HCT116 (cell line): ENCODE data around the gene PRPF8. TPM values are rescaled to one million over a fixed set of nuclear protein-coding genes. Genes with fewer than 3 reads are reported as not detected.

ENCODE experiments used
- ATAC-seq: fragments of 200-7000 bp; cut with Tn5 transposase; 2 replicates; pipeline ENCODE4 v1.9.1; 2020; ENCODE audit warnings: mild to moderate bottlenecking, moderate library complexity
- BruUV-seq: library from RNA; stranded (reverse); fragments of 400-500 nt; replicated peaks from 2 replicates; lab custom pipeline; 2021; lab: Mats Ljungman, UMichigan
- CTCF ChIA-PET: fragments of 300-600 bp; sonication (Branson Sonifier 250); formaldehyde crosslinking; loops from one replicate; lab custom pipeline; 2021; ENCODE audit warnings: antibody characterized with exemption; lab: Charles Lee
- POLR2A ChIA-PET: fragments of 300-600, 350-600 bp; sonication (Branson Sonifier 250); formaldehyde crosslinking; loops from one replicate; lab custom pipeline; 2021; ENCODE audit warnings: antibody characterized with exemption; lab: Charles Lee
- RAD21 ChIA-PET, 2 experiments: fragments of 300-600 bp; sonication (Branson Sonifier 250); formaldehyde crosslinking; loops; one replicate each; lab custom pipeline; 2023; ENCODE audit warnings: low total read pairs in 2 of 2; ENCODE audit not compliant: uncharacterized antibody in 2 of 2, unreplicated experiment in 2 of 2, low non-redundant PET in 1 of 2; lab: Charles Lee
- DNase-seq: peaks from one replicate; pipeline ENCODE4 v3.0.0-alpha.2; 2010; ENCODE audit warnings: low read depth, low spot score
- H2AFZ ChIP-seq: fragments of 200-600 bp; shearing (Covaris generic), sonication (generic); 2 replicates; pipeline ENCODE4 v1.6.1; 2017; ENCODE audit warnings: low read depth, mixed run types, mixed read lengths, antibody characterized with exemption, low read length; ENCODE audit not compliant: poor library complexity, severe bottlenecking
- H3K27ac ChIP-seq: 2 replicates; pipeline ENCODE4 v1.5.1; 2012; ENCODE audit warnings: low read depth, low read length
- H3K27me3 ChIP-seq: fragments of 200-600 bp; sonication (generic); 2 replicates; pipeline ENCODE4 v1.6.1; 2016; ENCODE audit warnings: mixed run types, low read length, mixed read lengths; ENCODE audit not compliant: insufficient read depth
- H3K36me3 ChIP-seq, 2 experiments: fragments of 200-500 bp in 1 of 2; fragments of 200-600 bp in 1 of 2; sonication (Bioruptor generic) in 1 of 2; sonication (generic) in 1 of 2; 2 replicates each; pipeline versions ENCODE4 v1.5.1 to v1.6.1; 2014 to 2016; ENCODE audit warnings: low read length in 2 of 2, inconsistent platforms in 1 of 2, mixed read lengths in 1 of 2, mixed run types in 1 of 2; ENCODE audit not compliant: insufficient read depth in 2 of 2, control insufficient read depth in 1 of 2
- H3K4me1 ChIP-seq, 2 experiments: fragments of 200-600 bp in 1 of 2; sonication (generic) in 1 of 2; 2 replicates each; pipeline versions ENCODE4 v1.5.1 to v1.6.1; 2012 to 2017; ENCODE audit warnings: low read length in 2 of 2, inconsistent platforms in 1 of 2, mild to moderate bottlenecking in 1 of 2, mixed read lengths in 1 of 2, mixed run types in 1 of 2, moderate library complexity in 1 of 2; ENCODE audit not compliant: insufficient read depth in 2 of 2, control insufficient read depth in 1 of 2
- H3K4me2 ChIP-seq: fragments of 200-600 bp; sonication (generic); 2 replicates; pipeline ENCODE4 v1.6.1; 2017; ENCODE audit warnings: mixed run types, low read length, mixed read lengths
- H3K4me3 ChIP-seq, 2 experiments: fragments of 200-600 bp in 1 of 2; sonication (generic) in 1 of 2; replicated peaks in 1 of 2; 2 replicates each; pipeline ENCODE4 v1.5.1; 2011 to 2016; ENCODE audit warnings: low read length in 2 of 2, control low read depth in 1 of 2, low read depth in 1 of 2, mild to moderate bottlenecking in 1 of 2, mixed read lengths in 1 of 2, mixed run types in 1 of 2
- H3K79me2 ChIP-seq: fragments of 200-600 bp; sonication (generic); 2 replicates; pipeline ENCODE4 v1.6.1; 2017; ENCODE audit warnings: mild to moderate bottlenecking, mixed run types, low read length, moderate library complexity, mixed read lengths; ENCODE audit not compliant: insufficient read depth
- H3K9ac ChIP-seq: fragments of 200-600 bp; sonication (generic); 2 replicates; pipeline ENCODE4 v1.6.1; 2016; ENCODE audit warnings: low read length, mixed read lengths
- H3K9me2 ChIP-seq: fragments of 200-600 bp; sonication (generic), shearing (Covaris generic); 2 replicates; pipeline ENCODE4 v1.6.1; 2017; ENCODE audit warnings: mixed run types, mild to moderate bottlenecking, moderate library complexity; ENCODE audit not compliant: insufficient read depth
- H3K9me3 ChIP-seq, 2 experiments: fragments of 200-500 bp in 1 of 2; fragments of 200-600 bp in 1 of 2; sonication (Bioruptor generic) in 1 of 2; sonication (generic) in 1 of 2; 2 replicates each; pipeline ENCODE4 v1.6.1; 2014 to 2017; ENCODE audit warnings: low read length in 2 of 2, mixed read lengths in 2 of 2, inconsistent platforms in 1 of 2, low read depth in 1 of 2, mild to moderate bottlenecking in 1 of 2, mixed run types in 1 of 2, moderate library complexity in 1 of 2; ENCODE audit not compliant: control insufficient read depth in 1 of 2, insufficient read depth in 1 of 2
- H4K20me1 ChIP-seq: fragments of 200-600 bp; sonication (generic), shearing (Covaris generic); 2 replicates; pipeline ENCODE4 v1.6.1; 2017; ENCODE audit warnings: mixed run types, mild to moderate bottlenecking, moderate library complexity; ENCODE audit not compliant: insufficient read depth
- CEBPB ChIP-seq: IDR thresholded peaks from 2 replicates; pipeline ENCODE4 v1.6.1; 2012; ENCODE audit warnings: low read depth
- EZH2phosphoT487 ChIP-seq: fragments of 200-600 bp; IDR thresholded peaks from 2 replicates; pipeline ENCODE4 v1.6.1; 2018; ENCODE audit warnings: antibody characterized with exemption, borderline replicate concordance
- JUND ChIP-seq: IDR thresholded peaks from 2 replicates; pipeline ENCODE4 v1.6.1; 2012
- POLR2AphosphoS5 ChIP-seq: IDR thresholded peaks from 2 replicates; pipeline ENCODE4 v1.6.1; 2011; ENCODE audit warnings: mild to moderate bottlenecking, low read depth, low read length, moderate library complexity
- SIN3A ChIP-seq: IDR thresholded peaks from 2 replicates; pipeline ENCODE4 v1.6.1; 2012; ENCODE audit warnings: low read depth
- ZFX ChIP-seq: fragments of 450-650 bp; IDR thresholded peaks from 2 replicates; pipeline ENCODE4 v1.6.1; 2017
- ZNF274 ChIP-seq: fragments of 200-500 bp; sonication (Bioruptor generic); IDR thresholded peaks from 2 replicates; pipeline ENCODE4 v1.6.1; 2014; ENCODE audit warnings: mild to moderate bottlenecking, low read depth, low read length, inconsistent platforms
- intact Hi-C: fragments of 100-400 bp; cut with micrococcal nuclease; formaldehyde crosslinking; loops from 2 replicates; pipeline ENCODE4 v1.10.0; 2022
- total RNA-seq: library from RNA; stranded (reverse); gene quantifications from one replicate; pipeline ENCODE4 v1.2.1, GENCODE V29; 2021; ENCODE audit not compliant: unreplicated experiment
- TF ChIP-seq, protein P1 (sequence below), 3 experiments: fragments of 200-600 bp in 1 of 3; sonication (generic) in 1 of 3; IDR thresholded peaks in 2 of 3; conservative IDR thresholded peaks in 1 of 3; 2 replicates each; pipeline ENCODE4 v1.5.1; 2012 to 2017; ENCODE audit warnings: low read depth in 2 of 3, low read length in 2 of 3, antibody characterized with exemption in 1 of 3, borderline replicate concordance in 1 of 3, control low read depth in 1 of 3, mild to moderate bottlenecking in 1 of 3, mixed read lengths in 1 of 3, mixed run types in 1 of 3, moderate library complexity in 1 of 3; ENCODE audit not compliant: insufficient read depth in 1 of 3
- TF ChIP-seq, protein P2 (sequence below): IDR thresholded peaks from 2 replicates; pipeline ENCODE4 v1.6.1; 2012; ENCODE audit warnings: low read depth
- TF ChIP-seq, protein P3 (sequence below): IDR thresholded peaks from 2 replicates; pipeline ENCODE4 v1.6.1; 2011; ENCODE audit warnings: mild to moderate bottlenecking, low read length, moderate library complexity; ENCODE audit not compliant: insufficient replicate concordance; ENCODE audit errors: extremely low read depth
- TF ChIP-seq, protein P4 (sequence below): IDR thresholded peaks from 2 replicates; pipeline ENCODE4 v1.6.1; 2012

PRPF8 gene
- total RNA-seq, 1 experiment from 2014 or later: 386 TPM

DNA sequence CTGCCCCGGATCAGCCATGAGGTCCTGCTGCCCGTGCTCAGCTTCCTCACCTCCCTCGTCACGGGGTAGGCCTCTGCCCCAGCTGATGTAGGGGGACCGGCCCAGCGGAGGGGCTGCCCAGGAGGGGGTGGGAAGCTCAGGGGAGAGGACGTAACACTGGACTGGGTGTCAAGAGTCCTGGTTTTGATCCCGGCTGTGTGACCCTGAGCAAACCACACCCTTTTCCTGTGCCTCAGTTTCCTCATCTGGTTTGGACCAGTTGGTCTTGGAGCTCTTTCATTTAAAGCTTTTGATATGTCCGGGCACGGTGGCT lies 46.5 kb upstream of the PRPF8 start:
- no peaks in the 10 kb centered on the region for H3K9me3 ChIP-seq
- no peak overlapping the region for H3K4me3 ChIP-seq
- H3K4me1 ChIP-seq: peaks cover 0 to 11% of the 10 kb centered on the region in 2 experiments; a peak in 2 of 4 replicates
- DNase-seq (no peak), ATAC-seq (no peak)
- ChIA-PET CTCF (no interaction called here), RAD21 (no interaction called here), POLR2A (no interaction called here)
- intact Hi-C loops: no loop called here
- H3K9ac ChIP-seq: peak overlapping the region; percentile 16; the same call in 1 of the 2 replicates
- no peaks in the 10 kb centered on the region for H3K27me3 ChIP-seq
- no peaks in the 10 kb centered on the region for H4K20me1 ChIP-seq
- no peaks in the 10 kb centered on the region for H3K36me3 ChIP-seq
- H3K27ac ChIP-seq: peak overlapping the region; percentile 26; the same call in 1 of the 2 replicates
- BruUV-seq: no TSS peak
- H3K79me2 ChIP-seq: no peaks in the 10 kb centered on the region; the same call in 1 of the 2 replicates
- no peak for TF ChIP-seq ZNF274
- no peak for TF ChIP-seq SIN3A
- TF ChIP-seq CEBPB: no peak
- TF ChIP-seq, protein P1, sequence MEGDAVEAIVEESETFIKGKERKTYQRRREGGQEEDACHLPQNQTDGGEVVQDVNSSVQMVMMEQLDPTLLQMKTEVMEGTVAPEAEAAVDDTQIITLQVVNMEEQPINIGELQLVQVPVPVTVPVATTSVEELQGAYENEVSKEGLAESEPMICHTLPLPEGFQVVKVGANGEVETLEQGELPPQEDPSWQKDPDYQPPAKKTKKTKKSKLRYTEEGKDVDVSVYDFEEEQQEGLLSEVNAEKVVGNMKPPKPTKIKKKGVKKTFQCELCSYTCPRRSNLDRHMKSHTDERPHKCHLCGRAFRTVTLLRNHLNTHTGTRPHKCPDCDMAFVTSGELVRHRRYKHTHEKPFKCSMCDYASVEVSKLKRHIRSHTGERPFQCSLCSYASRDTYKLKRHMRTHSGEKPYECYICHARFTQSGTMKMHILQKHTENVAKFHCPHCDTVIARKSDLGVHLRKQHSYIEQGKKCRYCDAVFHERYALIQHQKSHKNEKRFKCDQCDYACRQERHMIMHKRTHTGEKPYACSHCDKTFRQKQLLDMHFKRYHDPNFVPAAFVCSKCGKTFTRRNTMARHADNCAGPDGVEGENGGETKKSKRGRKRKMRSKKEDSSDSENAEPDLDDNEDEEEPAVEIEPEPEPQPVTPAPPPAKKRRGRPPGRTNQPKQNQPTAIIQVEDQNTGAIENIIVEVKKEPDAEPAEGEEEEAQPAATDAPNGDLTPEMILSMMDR (IDR thresholded peaks at IDR 0.05 in 2 of 3, conservative IDR thresholded peaks at IDR 0.05 in 1 of 3; ENCODE audit: borderline replicate concordance in 1 of 3, insufficient read depth in 1 of 3, low read depth in 2 of 3, low read length in 2 of 3): no peak
- no peak for TF ChIP-seq ZFX
- no peak for TF ChIP-seq JUND
- TF ChIP-seq, protein P2, sequence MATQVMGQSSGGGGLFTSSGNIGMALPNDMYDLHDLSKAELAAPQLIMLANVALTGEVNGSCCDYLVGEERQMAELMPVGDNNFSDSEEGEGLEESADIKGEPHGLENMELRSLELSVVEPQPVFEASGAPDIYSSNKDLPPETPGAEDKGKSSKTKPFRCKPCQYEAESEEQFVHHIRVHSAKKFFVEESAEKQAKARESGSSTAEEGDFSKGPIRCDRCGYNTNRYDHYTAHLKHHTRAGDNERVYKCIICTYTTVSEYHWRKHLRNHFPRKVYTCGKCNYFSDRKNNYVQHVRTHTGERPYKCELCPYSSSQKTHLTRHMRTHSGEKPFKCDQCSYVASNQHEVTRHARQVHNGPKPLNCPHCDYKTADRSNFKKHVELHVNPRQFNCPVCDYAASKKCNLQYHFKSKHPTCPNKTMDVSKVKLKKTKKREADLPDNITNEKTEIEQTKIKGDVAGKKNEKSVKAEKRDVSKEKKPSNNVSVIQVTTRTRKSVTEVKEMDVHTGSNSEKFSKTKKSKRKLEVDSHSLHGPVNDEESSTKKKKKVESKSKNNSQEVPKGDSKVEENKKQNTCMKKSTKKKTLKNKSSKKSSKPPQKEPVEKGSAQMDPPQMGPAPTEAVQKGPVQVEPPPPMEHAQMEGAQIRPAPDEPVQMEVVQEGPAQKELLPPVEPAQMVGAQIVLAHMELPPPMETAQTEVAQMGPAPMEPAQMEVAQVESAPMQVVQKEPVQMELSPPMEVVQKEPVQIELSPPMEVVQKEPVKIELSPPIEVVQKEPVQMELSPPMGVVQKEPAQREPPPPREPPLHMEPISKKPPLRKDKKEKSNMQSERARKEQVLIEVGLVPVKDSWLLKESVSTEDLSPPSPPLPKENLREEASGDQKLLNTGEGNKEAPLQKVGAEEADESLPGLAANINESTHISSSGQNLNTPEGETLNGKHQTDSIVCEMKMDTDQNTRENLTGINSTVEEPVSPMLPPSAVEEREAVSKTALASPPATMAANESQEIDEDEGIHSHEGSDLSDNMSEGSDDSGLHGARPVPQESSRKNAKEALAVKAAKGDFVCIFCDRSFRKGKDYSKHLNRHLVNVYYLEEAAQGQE: no peak
- TF ChIP-seq, protein P3, sequence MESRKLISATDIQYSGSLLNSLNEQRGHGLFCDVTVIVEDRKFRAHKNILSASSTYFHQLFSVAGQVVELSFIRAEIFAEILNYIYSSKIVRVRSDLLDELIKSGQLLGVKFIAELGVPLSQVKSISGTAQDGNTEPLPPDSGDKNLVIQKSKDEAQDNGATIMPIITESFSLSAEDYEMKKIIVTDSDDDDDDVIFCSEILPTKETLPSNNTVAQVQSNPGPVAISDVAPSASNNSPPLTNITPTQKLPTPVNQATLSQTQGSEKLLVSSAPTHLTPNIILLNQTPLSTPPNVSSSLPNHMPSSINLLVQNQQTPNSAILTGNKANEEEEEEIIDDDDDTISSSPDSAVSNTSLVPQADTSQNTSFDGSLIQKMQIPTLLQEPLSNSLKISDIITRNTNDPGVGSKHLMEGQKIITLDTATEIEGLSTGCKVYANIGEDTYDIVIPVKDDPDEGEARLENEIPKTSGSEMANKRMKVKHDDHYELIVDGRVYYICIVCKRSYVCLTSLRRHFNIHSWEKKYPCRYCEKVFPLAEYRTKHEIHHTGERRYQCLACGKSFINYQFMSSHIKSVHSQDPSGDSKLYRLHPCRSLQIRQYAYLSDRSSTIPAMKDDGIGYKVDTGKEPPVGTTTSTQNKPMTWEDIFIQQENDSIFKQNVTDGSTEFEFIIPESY: no peak
- TF ChIP-seq EZH2phosphoT487: no peak
- TF ChIP-seq, protein P4, sequence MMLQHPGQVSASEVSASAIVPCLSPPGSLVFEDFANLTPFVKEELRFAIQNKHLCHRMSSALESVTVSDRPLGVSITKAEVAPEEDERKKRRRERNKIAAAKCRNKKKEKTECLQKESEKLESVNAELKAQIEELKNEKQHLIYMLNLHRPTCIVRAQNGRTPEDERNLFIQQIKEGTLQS: no peak
- no peak for TF ChIP-seq POLR2AphosphoS5
- no peaks in the 10 kb centered on the region for H3K9me2 ChIP-seq
- H2AFZ ChIP-seq: no peak overlapping the region
- H3K4me2 ChIP-seq: peak overlapping the region; percentile 51
